Astrocyte of the spinal cord (primary cell): ENCODE measurements around the gene SSH3.

Experiments
- DNase-seq: peaks from one replicate; pipeline ENCODE4 v3.0.0; 2011; ENCODE audit warnings: low read depth, low spot score
- H3K4me3 ChIP-seq: 2 replicates; pipeline ENCODE4 v1.5.1; 2011; ENCODE audit warnings: low read depth, mild to moderate bottlenecking, low read length, moderate library complexity
- CTCF ChIP-seq: IDR thresholded peaks from 2 replicates; pipeline ENCODE4 v1.5.1; 2012; ENCODE audit warnings: low read depth, mild to moderate bottlenecking, low read length, inconsistent platforms
- in situ Hi-C: cut with HindIII; loops from 2 replicates; pipeline ENCODE4 v1.10.0; 2017; ENCODE audit warnings: low sequenced_read_pairs

The SSH3 gene

GRCh38 chr11:67353317-67354074 is 50.2 kb downstream of the SSH3 start, which contains the start of gene POLD4:
POLD4 (minus strand) TSS chr11:67353546; CDS start chr11:67353399, 147 bp downstream.
- in situ Hi-C loops, result no loop called here
- H3K4me3 ChIP-seq, result peak within 1 kb of the TSS; percentile 74
- DNase-seq, result peak; percentile 97

GRCh38 chr11:67354075-67355022 is 51.0 kb downstream of the SSH3 start:
- in situ Hi-C loops, result no loop called here
- TF ChIP-seq CTCF, result peak; percentile 12
- DNase-seq, result peak; percentile 93

More at GRCh38 chr11:67353317-67354074, 50.2 kb downstream of the SSH3 start, which contains the start of gene POLD4:
- no peak for TF ChIP-seq CTCF

GRCh38 chr11:67355023-67355793 is 51.9 kb downstream of the SSH3 start:
- no peak for DNase-seq
- H3K4me3 ChIP-seq, result no peak overlapping the region
- in situ Hi-C loops, result no loop called here
- TF ChIP-seq CTCF, result no peak

More at GRCh38 chr11:67354075-67355022, 51.0 kb downstream of the SSH3 start:
- peak overlapping the region; percentile 74 for H3K4me3 ChIP-seq

- H3K4me3 ChIP-seq, result no peak overlapping the region
- in situ Hi-C loops, result no loop called here
Measured at GRCh38 chr11:67355794-67356386, 52.6 kb downstream of the SSH3 start.

GRCh38 chr11:67356387-67356863 is 53.1 kb downstream of the SSH3 start:
- no peak for DNase-seq
- no peak overlapping the region for H3K4me3 ChIP-seq
- TF ChIP-seq CTCF, result no peak
- in situ Hi-C loops, result no loop called here

More at GRCh38 chr11:67355794-67356386, 52.6 kb downstream of the SSH3 start:
- no peak for TF ChIP-seq CTCF
- DNase-seq, result no peak
